NOMO-1 (cell line): ENCODE results near the gene NME7.

ENCODE experiments used
- DNase-seq, 2 experiments: peaks; one replicate each; lab custom pipeline; 2025; ENCODE audit not compliant: unreplicated experiment in 2 of 2; lab: John Stamatoyannopoulos, UW

The NME7 gene

DNA sequence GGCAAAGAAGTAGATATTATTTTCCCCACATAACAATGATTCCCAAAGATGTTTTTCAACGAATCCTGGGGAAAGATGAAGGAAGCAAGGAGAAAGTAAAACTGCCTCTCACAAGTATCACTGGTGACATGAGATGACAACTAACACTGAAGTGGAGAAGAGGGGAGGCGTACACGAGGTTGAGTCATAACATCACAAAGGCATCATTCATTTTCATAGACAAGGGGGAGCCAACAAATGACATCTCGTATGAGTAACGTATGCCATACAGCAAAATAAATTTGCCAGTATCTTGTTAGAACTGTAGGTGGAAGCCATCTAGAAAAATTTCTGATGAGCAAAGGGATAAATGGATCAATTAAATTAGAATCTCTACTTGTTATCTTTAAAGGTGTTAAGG, 204.5 kb downstream of the NME7 start:
- DNase-seq: no peak

DNA sequence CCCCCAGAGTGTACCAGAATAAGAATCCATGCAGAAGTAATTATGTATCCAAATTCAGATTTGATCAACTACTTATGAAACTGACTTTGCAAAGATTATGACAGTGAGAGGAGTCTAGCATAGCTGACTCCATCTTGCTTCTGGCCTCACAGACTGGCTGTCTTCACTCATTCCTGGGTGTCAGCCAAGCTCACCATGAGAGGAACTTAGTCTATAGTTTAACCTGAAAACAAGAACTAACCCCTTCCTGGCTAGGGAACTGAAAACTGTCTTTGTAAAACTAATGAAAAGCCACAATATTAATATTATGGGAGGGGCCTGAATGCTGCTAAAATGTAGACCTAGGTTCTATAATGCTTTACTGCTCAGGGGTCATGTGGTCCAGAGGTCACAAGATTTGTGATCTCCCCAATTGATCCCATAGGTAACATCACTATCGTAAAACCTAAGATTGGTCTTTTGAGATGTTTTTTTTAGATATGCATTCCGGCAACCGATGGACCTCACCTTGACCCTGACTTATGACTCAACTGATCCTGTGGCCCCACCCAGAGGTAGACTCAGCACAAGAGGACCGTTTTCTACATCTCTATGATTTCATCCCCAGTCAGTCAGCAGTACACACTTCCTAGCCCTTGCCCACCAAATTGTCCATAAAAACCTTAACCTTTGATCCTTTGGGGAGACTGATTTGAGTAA, 206.0 kb downstream of the NME7 start:
- DNase-seq: peak in 1 of 2 experiments; percentile 13

DNA sequence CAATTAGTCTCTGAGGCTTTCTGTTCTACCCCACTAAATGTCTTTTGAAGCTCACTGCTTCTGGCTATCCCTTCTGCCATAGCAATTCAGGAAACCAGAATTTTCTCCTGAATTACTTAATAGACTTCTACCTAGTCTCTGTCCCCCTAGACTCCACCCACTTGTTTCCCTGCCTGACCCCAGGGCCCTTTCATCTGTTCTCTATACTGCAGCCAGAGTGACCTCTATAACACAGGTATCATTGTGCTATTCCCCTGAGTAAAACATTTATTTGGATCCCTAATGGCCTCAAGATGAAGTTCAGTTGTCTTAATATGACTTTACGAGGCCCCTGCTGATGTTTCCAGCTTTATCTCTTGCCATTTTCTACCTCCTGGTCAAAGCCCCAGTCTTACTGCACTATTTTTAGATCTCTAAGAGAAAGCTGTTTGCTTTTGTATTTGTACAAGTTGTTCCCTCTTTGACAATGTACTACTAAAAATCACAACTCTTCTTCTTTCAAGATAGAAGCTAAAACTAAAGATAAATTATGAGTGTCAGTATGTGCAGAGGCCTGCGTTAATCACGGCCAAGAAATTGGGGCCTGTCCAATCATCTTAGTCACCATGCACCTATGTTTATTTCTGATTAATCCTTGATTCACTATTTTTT, 206.6 kb downstream of the NME7 start:
- DNase-seq: no peak

DNA sequence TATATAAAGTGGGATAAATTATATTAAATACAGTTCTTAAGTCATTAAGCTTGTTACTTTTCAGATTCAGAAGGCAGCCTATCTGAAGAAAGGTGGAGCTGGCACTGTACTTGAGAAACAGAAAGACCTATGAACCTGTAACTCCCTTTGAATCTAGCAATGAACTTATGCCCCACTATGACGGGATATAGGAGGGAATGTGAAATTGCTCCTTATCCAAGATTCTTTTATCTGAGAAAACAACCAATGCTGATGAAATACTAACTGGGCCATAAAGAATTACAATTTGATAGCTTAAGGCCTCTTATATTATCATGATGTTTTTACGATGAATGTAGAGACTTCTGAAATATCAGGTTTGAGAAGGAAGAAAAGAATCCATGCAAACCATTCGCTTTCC, 211.0 kb downstream of the NME7 start:
- DNase-seq: no peak

GRCh38 chr1:169155675-169156074, 211.9 kb downstream of the NME7 start:
- no peak for DNase-seq

DNA sequence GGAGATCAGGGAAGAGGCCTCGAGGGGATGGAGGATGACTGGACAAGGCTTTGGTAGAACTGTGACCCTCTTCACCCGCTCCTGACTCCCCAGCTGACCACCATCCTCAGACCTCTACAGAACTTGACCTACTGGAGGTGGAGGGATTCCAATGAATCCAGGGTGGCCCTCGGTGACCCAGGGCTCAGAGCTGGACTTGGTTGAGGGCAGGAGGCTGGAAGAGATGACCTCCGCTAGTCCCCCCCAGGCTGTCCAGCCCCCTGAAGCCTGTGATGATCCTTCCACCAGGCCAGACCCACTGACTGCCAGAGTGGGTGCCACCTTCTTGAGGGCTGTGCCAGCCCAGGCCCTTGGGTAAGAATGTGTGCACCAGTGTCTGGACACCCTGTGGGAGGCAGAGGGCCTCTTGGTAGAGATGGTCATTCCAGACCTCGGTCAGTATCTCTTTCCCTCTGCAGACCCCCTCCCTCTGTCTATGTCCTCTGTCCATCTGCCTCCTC, 216.2 kb downstream of the NME7 start:
- no peak for DNase-seq

GRCh38 chr1:169150641-169151337, 216.8 kb downstream of the NME7 start:
- no peak for DNase-seq

- no peak for DNase-seq
Measured at GRCh38 chr1:169149555-169150286, 217.9 kb downstream of the NME7 start.

DNA sequence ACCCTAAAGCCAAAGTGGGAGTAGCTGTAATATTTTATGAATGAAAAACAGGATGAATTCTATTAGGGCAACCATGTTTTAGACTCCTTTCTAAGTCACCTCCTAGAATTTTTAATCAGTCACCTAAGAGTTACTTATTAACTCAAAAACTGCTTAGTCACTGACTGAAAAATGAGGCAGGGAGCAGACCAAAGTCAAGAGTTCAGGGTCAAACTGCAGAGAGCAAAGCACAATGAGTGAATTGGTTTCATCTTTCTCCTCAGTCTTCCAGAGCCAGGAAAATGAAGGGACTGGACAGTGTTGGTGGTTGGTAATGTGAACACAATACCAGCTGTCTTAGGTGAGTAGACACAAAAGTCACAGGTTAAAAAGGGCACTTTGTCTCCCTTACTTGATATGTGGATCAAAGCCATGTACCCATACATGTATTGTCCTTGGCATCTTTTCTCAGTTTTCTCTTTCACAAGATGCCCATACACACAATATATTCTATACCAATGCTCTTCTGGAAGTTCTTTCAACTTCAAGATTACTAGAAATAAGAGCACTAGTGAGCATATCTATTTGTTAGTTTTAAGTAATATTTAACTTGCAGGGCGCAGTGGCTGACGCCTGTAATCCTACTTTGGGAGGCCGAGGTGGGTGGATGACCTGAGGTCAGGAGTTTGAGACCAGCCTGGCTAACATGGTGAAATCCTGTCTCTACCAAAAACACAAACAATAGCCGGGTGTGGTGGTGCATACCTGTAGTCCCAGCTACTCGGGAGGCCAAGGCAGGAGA, 218.9 kb downstream of the NME7 start:
- no peak for DNase-seq

DNA sequence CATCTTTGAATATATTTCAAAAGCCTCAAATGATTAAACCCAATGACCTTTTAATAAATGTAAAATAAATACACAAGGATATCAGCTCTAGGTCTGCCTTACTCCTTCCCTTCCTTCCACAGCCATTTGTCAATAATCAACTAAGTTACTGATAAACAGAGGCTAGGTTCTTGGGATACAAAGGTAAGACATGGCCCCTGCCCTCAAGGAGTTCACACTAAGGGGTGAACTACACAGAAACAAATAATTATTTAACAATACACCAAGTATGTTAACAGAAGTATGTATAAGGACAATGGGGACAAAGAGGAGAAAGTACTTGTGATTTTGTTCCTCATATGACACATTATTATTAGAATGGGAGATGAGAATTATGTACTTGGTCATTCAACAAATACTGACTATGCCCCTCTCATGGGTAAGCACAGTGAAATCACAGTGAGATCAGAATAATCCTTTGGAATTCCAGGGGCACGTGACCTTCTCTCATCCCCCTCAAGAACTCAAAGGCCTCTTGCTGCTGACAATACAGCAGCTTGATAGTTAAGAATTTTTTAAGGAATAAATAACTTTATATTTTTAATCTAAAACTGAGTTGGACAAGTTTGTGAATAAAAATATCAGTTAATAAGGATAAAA, 220.9 kb downstream of the NME7 start:
- no peak for DNase-seq

DNA sequence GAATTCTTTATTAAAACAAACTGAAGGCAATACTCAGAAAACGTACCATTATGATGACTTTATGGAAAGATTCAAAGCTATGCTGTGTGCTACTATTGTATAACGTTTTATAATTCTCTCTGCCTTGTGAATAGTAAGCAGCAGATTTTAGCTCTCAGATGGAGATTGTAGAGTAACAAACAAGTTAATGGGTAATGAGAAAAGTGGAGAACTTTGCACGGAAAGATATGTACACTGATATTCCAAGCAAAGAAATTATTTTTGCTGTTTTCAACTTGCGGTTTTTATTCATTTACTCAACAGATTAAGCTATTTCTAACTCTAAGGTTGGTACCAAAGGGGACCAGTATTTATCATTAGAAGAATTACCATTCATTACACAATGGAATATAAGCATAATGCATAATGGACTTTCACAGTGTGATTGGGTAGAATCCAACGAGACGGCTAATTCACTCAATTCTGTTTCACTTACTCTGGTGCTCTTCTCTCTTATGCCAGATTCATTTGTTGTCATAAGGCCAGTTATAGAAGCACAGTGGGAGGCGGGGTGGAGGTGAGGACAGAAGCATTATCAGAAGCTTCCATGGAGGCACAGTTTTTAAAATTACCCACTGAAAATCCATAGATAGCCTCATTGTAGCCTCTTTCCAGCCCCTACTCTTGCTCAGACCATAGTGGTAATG, 222.5 kb downstream of the NME7 start:
- no peak for DNase-seq

GRCh38 chr1:169143984-169144383, 223.6 kb downstream of the NME7 start:
- no peak for DNase-seq

DNA sequence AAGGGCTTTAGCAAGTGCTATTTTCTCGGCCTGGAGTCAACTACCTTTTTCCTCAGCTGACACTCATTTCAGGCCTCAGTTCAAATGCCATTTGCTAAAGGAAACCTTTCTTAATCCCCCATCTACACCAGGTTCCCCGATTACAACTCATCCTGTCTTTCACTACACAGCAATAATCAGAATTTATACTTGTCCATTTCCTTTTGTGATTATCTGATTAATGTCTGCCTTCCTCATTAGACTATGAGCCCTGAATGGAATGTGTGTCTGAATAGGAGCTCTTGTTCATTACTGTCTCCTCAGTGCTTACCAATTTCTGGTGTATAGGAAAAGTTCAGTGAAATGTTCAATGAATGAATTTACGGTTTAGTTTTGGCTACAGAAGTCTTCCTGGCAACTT, 224.3 kb downstream of the NME7 start:
- no peak for DNase-seq

GRCh38 chr1:169142129-169142528, 225.5 kb downstream of the NME7 start:
- no peak for DNase-seq

DNA sequence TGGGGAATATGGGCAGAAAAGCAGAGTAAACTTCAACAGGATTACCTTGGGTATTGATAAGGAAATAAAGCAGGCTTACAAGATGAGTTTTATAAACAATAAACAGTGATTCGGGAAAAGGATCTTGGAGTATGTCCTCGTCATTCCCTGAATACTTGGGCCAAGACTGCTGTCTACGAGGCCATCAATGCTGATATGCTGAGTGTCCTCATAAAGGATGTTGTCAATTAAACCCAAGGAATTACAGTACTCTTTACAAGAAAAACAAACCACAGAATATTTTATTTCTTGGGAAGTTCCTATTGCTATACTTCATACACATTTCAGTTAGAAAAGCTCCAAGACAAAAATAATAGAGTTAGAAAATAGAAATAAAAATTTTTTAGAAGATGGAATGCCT, 226.2 kb downstream of the NME7 start:
- no peak for DNase-seq

DNA sequence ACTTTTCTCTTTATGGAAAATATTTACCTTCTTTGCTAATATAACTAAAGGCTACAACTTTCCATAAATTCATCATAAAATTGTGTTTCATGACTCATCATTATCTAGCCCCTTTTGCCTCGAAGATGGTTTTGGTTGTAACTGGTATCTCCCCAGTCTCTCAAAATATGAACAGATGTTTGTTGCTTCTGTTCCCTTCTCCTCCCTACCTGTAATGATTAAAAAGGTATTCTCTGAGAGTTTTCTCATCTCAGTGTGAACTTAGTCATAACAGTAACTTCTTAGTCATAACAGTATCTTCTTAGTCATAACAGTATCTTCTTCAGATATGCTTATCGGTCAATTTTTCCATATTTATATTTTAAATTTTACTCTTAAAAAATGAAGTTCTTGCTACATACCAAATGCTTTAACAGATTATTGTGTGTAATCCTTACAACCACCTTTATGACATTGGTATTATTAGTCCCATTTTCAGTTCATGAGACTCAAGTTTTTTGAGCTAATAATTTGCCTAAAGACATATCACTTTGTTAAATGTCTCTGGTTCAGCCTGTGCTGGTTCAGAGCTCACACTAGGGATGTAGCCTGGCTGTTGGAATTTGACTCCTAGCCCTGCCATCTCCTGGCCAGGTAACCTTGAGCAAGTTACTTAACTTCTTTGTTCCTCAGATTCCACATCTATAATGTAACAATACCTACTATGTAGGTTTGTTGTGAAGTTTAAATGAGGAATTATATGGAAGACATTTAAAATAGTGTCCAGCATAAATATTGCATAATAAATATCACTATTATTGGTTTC, 228.5 kb downstream of the NME7 start:
- no peak for DNase-seq

DNA sequence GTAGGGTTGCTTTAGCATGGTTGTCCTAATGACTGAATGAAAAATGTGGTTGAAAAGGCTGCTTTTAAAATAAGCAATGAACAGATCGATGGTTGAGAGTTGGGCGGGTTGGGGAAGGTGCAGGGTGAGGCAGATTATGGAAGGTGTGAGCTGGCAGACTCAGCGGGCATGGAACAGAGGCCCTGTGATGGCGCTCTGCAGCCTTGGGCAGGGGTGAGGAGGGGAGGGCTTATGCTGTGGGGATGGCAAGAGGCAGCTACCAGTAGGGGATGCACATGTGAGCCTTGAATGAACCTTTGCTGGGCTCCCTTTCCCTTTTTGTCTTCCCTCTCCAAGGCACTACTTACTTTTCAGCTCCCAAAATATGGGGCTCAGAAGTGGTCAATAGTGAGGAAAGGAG, 230.2 kb downstream of the NME7 start:
- no peak for DNase-seq

DNA sequence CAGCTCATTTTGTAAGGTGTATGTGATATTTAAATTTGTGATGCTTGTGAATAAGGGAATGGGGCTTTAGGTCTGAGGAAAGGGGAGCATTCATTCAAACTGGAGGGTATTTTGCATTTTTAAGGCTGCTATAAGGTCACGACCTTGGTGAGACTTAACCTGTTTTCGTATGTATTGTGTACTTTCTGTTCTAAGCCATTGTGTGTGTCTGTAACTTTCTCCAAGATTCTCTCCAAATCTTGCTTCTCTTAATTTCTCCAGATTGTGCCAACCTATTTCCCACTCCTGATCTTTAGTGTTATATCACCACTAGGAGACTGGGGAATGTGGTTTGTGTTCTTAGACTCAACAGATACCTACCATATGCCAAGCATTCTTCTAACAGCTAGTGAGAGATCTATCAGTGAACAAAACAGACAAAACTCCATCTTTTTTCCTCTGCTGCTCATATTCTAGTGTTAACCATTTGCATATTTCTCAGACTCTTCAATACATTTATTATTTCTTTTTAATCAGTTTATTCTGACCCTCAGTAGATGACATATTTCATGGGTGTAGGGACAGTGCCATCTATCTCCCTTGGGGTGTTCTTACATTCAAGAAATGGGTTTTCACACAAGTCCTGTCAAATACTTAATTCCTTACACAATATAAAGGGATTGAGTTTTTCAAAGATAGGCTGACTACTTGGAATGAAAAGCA, 233.6 kb downstream of the NME7 start:
- no peak for DNase-seq
